Mucosa of descending colon (tissue), 3 donors: Measurements from ENCODE around the gene TSPEAR. TPM values are rescaled to one million over a fixed set of nuclear protein-coding genes. Genes with fewer than 3 reads are reported as not detected.

Experiments
- ATAC-seq: fragments of 200-7000 bp; cut with Tn5 transposase; one replicate; pipeline ENCODE4 v1.9.1; 2020; ENCODE audit warnings: mild to moderate bottlenecking, moderate library complexity
- DNase-seq, 3 donors: peaks; one replicate each; pipeline ENCODE4 v3.0.0-alpha.2; 2020
- H3K36me3 ChIP-seq: fragments of 200-600 bp; one replicate; pipeline ENCODE4 v1.8.0; 2021; ENCODE audit warnings: low read depth, mild to moderate bottlenecking
- H3K4me1 ChIP-seq: fragments of 200-600 bp; one replicate; pipeline ENCODE4 v1.8.0; 2021; ENCODE audit warnings: low read depth, mild to moderate bottlenecking
- H3K4me3 ChIP-seq: fragments of 200-600 bp; one replicate; pipeline ENCODE4 v1.8.0; 2021; ENCODE audit warnings: mild to moderate bottlenecking
- H3K9me3 ChIP-seq: fragments of 200-600 bp; one replicate; pipeline ENCODE4 v1.8.0; 2021; ENCODE audit warnings: mild to moderate bottlenecking
- intact Hi-C, 2 donors: fragments of 100-400 bp; cut with DNase I in 1 of 2; cut with micrococcal nuclease in 1 of 2; formaldehyde crosslinking; loops; one replicate each; pipeline versions ENCODE4 v1.11.0 to v1.11.1; 2022; cut with DNase I, micrococcal nuclease
- total RNA-seq, 3 donors: library from RNA; stranded (reverse); fragmentation: NEBNext Ultra II Directional in 2 of 3; extraction: Animal tissue kit (Norgen Biotek cat#: 25700) in 2 of 3; gene quantifications; one replicate each; pipeline versions ENCODE4 v1.2.1 to v1.2.4, GENCODE V29; 2021 to 2023
- TF ChIP-seq, protein P1 (sequence below): fragments of 200-600 bp; IDR thresholded peaks from one replicate; pipeline ENCODE4 v1.8.0; 2022; ENCODE audit warnings: antibody characterized with exemption, mild to moderate bottlenecking
- donor health status: DM: no; HTN: no; CAD: no; lungs with moderate emphysema.
- donor health status: DM: no; HTN: no; CAD: no.
- donor health status: DM: no; HTN: yes; CAD: no.

TSPEAR gene
- total RNA-seq, 3 donors from 2014 or later, result 0.28 TPM; not detected in 2

DNA sequence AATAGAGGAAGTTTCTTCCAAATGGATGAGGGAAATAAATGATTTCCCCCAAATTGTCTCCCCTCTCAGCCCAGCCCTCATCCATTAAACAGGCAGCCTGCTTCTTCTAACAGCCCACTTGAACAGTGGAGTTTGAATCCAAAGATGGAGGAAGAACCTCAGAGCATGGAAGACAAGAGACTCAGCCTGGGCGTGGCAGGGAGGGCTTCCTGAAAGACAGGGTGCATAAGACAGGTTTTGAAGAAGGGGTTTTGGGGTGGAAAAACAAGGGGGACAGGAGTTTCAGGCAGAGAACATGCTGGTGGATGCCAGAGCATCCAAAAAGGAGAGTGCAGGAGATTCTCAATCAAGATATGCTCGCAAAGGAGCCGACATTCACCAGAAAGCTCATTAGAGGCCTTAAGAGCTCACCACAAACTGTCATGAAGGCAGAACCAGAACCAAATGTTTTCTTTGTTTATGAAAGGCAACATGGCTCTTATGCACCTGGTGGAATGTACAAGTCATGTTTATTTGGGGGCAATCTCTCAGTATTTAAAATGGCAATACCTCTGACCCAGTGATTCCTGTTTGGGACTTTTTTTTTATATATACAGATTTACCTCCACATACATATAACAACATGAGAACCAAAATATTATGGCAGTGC lies 26.5 kb upstream of the TSPEAR start:
- TF ChIP-seq, protein P1, sequence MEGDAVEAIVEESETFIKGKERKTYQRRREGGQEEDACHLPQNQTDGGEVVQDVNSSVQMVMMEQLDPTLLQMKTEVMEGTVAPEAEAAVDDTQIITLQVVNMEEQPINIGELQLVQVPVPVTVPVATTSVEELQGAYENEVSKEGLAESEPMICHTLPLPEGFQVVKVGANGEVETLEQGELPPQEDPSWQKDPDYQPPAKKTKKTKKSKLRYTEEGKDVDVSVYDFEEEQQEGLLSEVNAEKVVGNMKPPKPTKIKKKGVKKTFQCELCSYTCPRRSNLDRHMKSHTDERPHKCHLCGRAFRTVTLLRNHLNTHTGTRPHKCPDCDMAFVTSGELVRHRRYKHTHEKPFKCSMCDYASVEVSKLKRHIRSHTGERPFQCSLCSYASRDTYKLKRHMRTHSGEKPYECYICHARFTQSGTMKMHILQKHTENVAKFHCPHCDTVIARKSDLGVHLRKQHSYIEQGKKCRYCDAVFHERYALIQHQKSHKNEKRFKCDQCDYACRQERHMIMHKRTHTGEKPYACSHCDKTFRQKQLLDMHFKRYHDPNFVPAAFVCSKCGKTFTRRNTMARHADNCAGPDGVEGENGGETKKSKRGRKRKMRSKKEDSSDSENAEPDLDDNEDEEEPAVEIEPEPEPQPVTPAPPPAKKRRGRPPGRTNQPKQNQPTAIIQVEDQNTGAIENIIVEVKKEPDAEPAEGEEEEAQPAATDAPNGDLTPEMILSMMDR, result no peak
- no peaks in the 10 kb centered on the region for H3K4me1 ChIP-seq
- no peak for ATAC-seq
- no peak overlapping the region for H3K4me3 ChIP-seq
- peaks cover 10% of the 10 kb centered on the region for H3K9me3 ChIP-seq
- DNase-seq, result no peak
- intact Hi-C loops, result no loop called here
- no peaks in the 10 kb centered on the region for H3K36me3 ChIP-seq

DNA sequence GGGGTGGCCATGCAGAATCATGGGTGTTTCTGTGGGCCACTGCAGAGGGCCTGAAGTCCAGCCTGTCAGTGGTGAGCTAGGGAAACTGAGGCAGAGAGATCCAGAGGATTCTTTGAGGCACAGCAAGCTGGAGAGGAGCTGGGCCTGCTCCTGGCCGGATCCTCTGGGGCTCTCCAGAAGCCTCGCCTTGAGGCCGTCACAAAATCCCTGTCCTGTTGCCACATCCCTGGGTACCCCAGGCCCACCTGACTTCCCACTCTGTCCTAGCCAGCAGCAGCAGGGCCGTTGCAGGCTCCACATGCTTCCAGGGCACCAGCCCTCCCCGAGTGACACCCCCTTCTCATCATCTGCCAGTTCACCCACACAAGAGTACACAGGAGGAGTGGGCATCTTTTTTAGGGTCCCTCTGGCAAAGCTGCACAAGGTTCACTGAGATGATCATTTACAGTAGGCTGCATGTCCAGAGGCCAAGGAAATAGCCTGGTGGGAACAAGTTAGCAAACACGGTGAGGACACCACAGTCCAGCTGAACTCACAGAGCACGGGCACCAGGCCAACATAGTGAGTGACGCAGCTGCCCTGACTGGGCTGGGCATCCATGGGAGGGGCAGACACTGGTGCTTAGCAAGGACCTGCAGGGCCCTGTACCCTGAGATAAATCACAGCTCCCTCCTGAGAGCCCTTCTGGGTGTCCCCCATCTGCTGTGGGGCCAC lies 25.1 kb upstream of the TSPEAR start:
- peak; percentile 73 to 78 (median 78) for DNase-seq

DNA sequence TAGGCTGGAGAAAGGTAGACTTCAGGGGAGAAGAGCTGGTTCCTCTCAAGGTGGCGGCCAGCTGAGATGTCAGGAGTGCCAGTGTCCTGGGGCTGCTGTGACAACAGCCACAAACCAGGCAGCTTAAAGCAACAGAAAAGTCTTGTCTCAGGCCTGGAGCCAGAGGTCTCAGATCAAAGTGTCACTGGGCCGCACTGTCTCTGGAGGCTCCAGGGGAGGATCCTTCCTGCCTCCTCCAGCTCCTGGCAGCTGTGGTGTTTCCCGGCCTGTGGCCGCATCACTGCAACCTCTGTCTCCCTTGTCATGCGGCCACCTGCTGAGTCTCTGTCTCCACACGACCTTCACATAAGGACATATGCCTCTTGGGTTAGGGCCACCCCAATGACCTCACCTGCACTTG lies 24.4 kb upstream of the TSPEAR start:
- ATAC-seq, result no peak
- no peaks in the 10 kb centered on the region for H3K4me1 ChIP-seq
- DNase-seq, result no peak
- H3K4me3 ChIP-seq, result no peak overlapping the region
- no peaks in the 10 kb centered on the region for H3K36me3 ChIP-seq
- intact Hi-C loops, result no loop called here
- TF ChIP-seq, protein P1, result no peak
- peaks cover 10% of the 10 kb centered on the region for H3K9me3 ChIP-seq

More for the DNA sequence above, 25.1 kb upstream of the TSPEAR start:
- H3K36me3 ChIP-seq, result no peaks in the 10 kb centered on the region
- TF ChIP-seq, protein P1, result no peak
- H3K9me3 ChIP-seq, result peaks cover 10% of the 10 kb centered on the region
- H3K4me3 ChIP-seq, result no peak overlapping the region
- ATAC-seq, result peak; percentile 97
- intact Hi-C loops, result no loop called here
- H3K4me1 ChIP-seq, result no peaks in the 10 kb centered on the region

DNA sequence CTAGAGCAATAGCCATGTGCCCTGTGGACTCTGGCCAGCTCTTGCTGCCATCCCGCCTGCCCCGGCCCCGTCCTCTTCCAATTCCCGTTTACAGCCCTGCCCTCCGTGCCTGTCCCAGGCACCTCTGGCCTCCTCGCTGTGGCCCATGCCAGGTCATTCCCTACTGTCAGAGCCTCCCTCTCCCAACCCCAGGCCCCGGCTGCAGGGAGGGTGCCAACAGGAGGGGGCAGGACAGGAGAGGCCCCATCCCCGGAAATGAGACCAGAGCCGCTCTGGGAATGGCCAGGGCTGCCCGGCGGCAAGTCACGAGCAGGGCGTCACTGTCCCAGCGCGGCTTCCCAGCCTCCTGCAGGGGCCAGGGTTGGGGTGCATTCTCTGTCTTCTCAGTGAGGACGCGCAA lies 23.5 kb upstream of the TSPEAR start:
- ATAC-seq (no peak), DNase-seq (no peak)
- no peak overlapping the region for H3K4me3 ChIP-seq

DNA sequence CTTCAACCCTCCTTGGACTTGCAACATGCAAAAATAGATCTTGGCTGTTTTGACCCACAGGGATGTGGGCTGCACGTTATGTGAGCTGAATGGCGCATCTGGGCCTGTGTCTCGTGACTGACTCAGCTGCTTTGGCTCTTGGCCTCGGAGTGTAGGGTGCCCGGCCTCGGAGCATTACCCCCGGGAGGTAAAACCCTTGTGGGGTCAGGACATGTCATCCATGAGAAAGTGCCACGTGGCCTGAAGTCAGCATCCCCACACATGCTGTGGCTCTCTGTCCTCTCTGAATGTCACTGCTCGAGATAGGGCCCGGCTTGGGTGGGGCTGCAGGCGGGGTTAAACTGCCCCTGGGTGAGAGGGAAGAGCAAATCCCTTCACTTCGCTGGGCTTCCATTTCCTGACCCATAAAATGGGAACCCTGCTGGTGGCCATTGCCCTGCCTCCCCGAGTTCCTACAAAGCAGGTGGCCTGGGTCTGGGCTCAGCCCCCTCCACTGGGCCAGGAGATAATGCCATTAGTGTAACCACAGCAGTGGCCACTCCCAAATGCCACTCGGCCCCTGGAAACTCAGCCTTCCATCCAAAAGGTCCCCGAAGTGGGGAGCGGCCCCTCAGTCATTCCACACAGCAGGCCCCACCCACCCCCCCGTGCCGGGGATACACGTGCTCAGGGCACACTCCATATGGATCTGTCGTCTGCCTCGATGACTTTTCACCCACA lies 22.8 kb upstream of the TSPEAR start:
- ATAC-seq (no peak), DNase-seq (no peak)
- no peaks in the 10 kb centered on the region for H3K4me1 ChIP-seq
- no peaks in the 10 kb centered on the region for H3K36me3 ChIP-seq
- H3K9me3 ChIP-seq, result peaks cover 10% of the 10 kb centered on the region
- intact Hi-C loops, result no loop called here
- TF ChIP-seq, protein P1, result no peak
- no peak overlapping the region for H3K4me3 ChIP-seq

More for the DNA sequence above, 23.5 kb upstream of the TSPEAR start:
- TF ChIP-seq, protein P1, result no peak
- no peaks in the 10 kb centered on the region for H3K36me3 ChIP-seq
- H3K9me3 ChIP-seq, result peaks cover 10% of the 10 kb centered on the region
- no peaks in the 10 kb centered on the region for H3K4me1 ChIP-seq
- intact Hi-C loops, result no loop called here
